Stimulated activated CD8-positive, alpha-beta memory T cell treated with anti-CD3 and anti-CD28 coated beads, Interleukin-15, amount 100 ng/mL, for 1 hour (primary cell): ENCODE data around the gene PA2G4.
A peak's percentile ranks its signal among the peaks of the same experiment; 100 is the strongest.
"Not testable (repeated sequence)": the region's sequence is repeated elsewhere in the genome, so short reads cannot be mapped to it uniquely, and the experiment has no call there.

ENCODE experiments used
- DNase-seq: peaks from one replicate; pipeline ENCODE4 v3.0.0-alpha.2; 2020; ENCODE audit warnings: low read depth

The PA2G4 gene

DNA sequence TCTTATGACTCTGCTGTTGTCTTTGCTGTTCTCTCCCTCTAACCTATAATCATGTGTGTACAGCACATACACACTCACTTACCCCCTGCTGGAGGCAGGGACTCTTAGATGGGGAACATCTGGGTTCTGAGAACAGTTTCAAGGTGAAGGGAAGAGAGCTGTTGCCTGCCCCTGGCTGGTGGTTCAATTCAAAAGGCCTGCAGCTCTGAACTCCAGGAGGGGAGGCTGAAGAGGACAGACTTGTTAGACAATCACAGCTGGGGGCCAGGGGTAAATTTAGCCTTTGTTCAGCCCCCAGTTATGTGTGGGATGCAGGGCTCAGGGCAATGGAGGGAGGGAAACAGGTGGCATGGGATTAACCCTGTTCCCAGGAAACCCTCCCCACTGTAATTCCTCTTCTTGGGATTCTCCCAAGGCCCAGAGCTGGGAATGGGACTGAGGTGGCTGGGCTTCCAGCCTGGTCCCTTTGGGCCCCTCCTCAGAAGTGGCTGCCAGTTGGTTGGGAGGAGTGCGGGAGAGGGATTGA lies 50.0 kb downstream of the PA2G4 start:
- no peak for DNase-seq

DNA sequence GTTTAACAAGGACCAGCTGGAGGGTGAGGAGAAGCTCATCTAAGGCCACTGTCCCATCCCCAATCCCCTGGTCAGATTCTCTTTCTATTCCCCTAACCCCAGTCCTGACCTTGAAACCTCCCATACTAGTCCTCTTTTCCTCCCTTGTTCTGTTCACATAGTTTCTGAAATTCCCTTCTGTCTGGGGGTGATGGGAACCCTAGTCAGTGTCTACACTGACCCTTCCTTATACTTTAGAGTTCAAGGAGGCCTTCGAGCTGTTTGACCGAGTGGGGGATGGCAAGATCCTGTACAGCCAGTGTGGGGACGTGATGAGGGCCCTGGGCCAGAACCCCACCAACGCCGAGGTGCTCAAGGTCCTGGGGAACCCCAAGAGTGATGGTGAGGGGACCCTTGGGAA lies 50.5 kb downstream of the PA2G4 start:
- DNase-seq, result no peak

DNA sequence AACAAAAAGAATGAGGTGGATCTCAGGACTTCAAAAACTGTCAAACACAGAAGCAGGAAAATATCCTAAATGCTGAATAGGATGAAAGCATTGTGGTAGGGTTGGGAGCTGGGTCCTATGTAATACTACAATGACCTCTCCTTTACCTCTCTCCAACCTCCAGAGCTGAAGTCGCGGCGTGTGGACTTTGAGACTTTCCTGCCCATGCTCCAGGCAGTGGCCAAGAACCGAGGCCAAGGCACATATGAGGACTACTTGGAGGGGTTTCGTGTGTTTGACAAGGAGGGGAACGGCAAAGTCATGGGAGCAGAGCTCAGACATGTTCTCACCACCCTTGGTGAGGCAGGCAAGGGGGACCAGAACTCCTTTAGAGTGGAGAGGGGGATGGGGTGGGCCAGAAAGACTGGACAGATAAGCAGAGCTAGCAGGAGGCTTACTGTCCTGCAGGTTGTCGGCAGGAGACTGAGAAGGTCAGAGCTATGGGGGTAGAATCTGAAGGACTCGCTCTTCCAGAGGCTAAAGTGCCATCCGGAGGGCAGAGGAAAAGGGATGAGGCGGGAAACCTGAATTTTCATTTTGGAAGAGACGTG lies 51.0 kb downstream of the PA2G4 start:
- DNase-seq, result no peak

DNA sequence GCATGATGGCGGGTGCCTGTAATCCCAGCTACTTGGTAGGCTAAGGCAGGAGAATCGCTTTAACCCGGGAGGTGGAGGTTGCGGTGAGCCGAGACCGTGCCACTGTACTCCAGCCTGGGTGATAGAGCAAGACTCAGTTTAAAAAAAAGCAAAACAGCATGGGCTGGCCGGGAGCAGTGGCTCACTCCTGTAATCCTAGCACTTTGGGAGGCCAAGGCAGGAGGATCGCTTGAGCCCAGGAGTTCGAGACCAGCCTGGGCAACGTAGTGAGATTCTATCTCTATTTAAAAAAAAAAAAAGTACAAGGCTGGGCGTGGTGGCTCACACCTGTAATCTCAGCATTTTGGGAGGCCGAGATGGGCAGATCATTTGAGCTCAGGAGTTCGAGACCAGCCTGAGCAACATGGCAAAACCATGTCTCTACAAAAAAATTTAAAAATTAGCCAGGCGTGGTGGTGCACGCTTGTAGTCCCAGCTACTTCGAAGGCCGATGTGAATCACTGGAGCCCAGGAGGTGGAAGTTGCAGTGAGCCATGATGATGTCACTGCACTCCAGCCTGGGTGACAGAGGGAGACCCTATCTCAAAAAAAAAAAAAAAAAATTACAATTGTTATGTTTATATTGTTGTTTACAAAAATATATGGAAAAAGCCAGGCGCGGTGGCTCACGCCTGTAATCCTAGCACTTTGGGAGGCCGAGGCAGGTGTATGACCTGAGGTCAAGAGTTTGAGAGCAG lies 52.3 kb downstream of the PA2G4 start:
- DNase-seq, result not testable (repeated sequence)

DNA sequence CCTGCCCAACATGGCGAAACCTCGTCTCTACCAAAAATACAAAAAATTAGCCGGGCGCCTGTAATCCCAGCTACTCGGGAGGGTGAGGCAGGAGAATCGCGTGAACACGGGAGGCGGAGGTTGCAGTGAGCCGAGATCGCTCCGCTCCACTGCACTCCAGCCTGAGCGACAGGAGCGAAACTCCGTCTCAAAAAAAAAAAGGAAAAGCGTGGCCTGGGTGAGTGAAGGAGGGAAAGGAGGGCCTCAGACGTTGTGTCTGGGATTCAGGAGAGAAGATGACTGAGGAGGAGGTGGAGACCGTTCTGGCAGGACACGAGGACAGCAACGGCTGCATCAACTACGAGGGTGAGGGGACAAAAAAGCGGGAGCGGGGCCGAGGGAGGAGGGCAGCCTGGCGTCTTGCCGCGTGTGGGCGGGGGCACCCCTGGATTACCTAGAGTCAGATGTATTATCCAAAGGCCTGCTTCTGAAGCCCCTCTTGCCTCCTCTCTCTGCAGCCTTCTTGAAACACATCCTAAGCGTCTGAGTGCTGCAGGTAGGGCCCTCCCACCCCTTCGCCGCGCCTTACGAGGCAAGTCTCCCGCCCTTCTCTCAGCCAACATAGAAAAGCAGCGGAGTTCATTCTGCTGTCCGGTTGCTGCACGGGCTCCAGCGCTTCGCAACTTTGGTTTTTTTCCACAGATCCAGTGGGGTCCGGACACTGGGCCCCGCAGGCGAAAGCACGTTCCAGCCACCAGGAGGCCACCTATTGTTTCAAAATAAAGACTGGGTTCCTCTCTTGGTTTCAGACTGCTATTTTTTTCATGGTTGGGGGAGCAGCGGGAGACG lies 53.1 kb downstream of the PA2G4 start:
- DNase-seq, result peak; percentile 40

DNA sequence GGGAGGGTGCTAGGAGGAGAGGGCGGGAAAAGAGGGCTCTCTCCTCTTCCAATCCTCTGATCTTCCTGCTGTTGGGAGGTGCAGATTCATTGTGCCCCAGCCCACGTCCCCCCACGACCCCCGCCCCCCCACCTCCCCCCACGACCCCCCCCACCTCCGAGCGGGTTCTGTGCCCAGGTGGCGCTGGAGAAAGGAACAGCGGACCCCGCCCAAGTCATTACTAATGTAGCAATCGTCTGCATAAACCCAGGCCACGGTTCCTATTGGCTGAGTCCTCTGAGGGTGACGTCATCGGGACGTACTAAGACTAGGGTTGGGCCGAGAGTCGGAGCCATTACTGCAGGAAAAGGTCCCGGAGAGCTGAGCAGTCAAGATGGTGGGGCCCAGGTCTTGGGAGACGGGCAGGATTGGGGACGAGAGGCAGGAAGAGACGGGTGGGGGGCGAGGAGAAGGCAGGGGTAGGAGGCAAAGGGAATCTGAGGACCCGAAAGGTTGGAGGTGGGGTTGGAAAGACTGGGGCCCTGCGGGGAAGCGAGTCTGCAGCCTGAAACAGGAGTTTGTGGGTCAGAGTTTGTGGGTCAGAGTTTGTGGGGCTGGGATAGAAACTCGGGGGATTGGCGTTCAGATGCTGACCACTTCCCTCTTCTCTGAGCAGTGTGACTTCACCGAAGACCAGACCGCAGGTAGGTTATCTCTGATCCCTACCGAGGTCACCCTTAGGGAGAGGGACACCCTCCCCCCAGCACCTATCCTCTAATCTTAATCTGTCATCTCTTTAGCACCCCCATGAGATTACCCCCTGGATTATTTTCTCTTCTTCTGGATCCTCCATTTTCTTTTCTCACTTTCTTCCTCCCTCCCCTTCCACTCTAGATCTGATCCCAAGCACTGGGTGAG lies 53.9 kb downstream of the PA2G4 start, which contains the start of gene MYL6:
MYL6 (plus strand) TSS at position 331 of the 897 bp plus-strand sequence; CDS start at position 374, 43 bp downstream.
- DNase-seq, result peak; percentile 84

DNA sequence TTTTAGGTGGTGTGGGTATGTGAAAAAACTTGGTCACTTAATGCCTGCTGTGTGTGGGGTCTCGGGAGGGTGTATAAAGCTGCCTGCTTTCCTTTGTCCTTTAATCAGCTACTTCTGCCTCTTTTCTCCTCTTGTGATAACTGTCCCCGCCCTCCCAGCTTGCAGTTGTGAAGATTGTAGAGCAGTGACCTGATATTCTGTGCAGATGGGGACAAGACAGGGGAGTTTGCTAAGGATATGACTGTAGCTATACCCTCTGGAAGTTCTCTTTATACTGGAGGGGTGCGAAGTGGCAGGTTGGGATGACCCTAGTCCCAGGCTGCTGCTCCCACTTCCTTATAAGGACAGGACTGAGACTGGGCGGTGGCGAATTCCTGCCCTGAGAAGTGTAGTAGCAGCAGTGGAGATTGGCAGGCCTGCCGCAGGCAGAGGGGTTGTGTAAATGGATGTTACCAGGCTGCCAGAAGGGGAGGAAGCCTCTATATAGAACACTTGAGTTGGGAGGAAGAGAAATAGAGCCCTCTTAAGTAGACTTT lies 54.6 kb downstream of the PA2G4 start:
- DNase-seq, result no peak

DNA sequence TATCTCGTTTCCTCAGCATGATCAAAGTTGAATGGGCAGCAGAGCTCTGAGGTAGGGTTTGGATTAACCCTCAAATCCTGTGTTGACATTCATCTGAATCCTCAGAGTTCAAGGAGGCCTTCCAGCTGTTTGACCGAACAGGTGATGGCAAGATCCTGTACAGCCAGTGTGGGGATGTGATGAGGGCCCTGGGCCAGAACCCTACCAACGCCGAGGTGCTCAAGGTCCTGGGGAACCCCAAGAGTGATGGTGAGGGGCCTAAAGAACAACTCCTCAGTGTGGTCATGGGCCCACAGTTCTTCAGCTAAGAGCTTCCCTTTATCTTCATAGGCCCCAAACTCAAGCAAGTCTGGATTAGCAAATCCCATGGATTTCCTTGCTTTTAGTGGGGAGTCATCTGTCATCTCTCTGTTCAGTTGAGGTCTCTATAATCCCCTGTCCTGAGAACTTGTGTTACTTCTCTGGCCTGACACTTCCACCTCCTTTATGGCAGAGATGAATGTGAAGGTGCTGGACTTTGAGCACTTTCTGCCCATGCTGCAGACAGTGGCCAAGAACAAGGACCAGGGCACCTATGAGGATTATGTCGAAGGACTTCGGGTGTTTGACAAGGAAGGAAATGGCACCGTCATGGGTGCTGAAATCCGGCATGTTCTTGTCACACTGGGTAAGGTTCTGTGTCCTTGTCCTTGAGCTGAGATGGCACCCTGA lies 55.3 kb downstream of the PA2G4 start:
- DNase-seq, result no peak

DNA sequence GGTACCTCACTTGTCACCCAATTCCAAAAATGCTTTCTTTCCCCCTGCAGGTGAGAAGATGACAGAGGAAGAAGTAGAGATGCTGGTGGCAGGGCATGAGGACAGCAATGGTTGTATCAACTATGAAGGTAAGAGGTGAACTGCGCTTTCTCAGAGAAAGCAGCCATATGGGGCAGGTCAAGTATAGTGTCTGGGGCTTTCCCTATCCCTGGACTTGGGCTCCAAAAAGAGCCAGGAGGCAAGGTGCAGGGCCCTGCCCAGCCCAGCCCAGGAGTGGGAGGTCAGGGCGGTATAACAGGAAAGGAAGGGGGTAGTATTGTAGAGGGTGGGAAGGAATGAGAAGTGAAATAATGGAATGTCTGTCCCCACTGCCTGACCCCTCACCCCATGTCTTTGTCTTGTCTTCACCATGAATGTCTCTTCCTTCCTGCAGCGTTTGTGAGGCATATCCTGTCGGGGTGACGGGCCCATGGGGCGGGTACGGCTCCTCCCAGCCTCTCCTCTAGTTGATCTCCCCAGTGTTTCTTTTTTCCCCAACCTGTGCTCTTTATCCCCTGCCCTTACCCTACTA lies 55.9 kb downstream of the PA2G4 start:
- DNase-seq, result peak; percentile 29

DNA sequence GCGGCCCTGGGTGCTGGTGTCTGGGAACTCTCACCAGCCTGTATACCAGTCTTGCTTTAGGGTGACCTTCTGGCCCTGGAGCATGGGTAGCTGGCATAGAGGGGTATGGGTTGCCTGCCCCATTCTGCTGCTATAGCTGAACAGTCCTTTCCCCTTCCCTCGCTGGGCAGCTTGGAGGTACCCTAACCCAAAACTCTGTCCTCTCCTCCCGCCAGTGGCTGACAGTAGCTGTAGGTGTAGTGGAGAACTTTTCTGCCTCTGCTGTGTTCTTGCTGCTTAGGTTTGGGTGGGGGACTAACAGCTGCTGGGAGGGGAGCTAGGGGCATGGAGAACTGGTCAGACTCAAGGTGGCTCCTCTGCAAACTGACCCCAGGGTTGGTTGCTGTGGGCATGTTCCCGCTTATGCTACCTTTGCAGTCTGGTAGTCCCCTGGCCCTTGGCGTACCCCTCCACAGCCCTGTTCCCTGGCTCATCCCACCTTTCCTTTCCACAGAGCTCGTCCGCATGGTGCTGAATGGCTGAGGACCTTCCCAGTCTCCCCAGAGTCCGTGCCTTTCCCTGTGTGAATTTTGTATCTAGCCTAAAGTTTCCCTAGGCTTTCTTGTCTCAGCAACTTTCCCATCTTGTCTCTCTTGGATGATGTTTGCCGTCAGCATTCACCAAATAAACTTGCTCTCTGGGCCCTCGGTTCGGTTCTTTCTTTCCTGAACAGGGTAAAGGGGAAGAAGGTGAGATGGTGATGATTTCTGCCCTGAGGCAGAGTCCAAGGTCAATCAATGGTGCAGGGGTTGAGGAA lies 56.7 kb downstream of the PA2G4 start:
- DNase-seq, result no peak

DNA sequence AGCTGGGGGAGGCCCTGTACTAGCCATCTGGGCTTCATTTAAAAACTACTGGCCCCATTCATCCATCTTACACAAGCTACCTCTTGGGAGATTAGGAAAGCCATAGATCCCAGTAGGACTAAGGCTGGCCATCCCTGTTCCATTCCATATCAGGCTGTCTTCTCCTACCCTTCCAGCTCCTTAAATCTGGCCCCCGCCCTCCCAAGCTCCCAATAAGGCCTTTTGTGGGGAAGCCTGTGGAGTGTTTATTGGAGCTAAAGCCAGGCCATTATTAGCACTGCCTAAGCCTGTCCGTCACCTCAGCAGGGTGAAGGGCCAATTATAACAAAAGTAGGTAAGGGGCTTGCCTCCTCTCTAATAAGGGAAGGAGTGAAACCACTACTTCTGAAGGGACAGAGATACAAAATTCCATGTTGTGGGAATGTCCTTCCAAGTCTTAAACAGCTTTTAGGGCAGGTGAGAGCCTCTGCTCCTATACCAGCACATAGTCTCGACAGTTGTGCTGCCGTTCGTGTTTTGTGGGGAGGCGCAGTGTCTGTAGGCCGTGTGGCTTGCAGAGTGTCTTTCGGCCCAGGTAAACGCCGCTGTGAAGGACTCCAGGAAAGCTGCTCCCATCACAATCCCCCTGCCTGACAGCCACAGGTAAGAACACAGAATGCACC lies 57.5 kb downstream of the PA2G4 start:
- no peak for DNase-seq

DNA sequence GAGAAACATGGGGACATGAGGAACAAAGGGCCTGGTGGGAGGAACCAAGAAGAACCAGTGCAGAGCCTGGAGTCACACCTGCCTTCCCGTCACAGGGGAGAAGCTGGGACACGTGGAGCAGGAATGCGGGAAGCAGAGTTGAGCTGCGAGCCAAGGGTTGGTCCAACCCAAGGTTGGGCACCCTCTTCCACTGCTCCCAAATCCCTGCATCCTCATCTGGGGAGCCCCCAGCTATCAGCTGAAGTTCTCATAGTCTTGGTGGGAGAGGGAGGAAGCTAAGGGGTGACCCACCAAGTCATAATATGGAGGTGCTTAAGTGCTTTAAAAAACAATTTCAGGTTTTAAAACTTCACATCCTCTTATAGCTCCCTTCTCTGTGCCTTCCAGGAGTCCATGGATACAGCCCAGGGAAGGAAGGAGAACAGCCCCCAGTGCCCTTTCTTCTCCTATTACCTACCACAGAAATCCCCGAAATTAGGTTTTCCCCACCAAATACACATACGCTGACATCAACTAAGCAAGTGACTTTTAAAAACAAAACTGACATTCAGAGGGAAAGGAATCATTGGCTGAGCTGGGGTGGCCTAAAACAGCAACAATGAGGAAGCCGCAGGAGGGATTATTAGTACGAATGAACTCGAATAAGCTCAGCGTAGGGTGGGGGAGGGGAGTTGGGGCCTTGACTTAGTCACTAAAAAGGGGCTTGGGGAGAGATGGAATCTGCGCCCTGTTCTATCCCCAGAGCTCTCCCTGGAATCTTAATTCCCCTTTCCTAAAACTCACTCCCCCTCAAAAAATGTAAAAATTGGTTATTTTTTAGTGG lies 58.3 kb downstream of the PA2G4 start:
- no peak for DNase-seq
